GM18873 (cell line): ENCODE measurements around the gene GMPR2.

Experiments
- ATAC-seq: cut with Tn5 transposase; IDR thresholded peaks from one replicate; pipeline ENCODE4 v1.9.1; 2021; ENCODE audit warnings: mild to moderate bottlenecking, moderate library complexity, moderate number of reproducible peaks; ENCODE audit not compliant: unreplicated experiment, low FRiP score

GMPR2 gene

DNA sequence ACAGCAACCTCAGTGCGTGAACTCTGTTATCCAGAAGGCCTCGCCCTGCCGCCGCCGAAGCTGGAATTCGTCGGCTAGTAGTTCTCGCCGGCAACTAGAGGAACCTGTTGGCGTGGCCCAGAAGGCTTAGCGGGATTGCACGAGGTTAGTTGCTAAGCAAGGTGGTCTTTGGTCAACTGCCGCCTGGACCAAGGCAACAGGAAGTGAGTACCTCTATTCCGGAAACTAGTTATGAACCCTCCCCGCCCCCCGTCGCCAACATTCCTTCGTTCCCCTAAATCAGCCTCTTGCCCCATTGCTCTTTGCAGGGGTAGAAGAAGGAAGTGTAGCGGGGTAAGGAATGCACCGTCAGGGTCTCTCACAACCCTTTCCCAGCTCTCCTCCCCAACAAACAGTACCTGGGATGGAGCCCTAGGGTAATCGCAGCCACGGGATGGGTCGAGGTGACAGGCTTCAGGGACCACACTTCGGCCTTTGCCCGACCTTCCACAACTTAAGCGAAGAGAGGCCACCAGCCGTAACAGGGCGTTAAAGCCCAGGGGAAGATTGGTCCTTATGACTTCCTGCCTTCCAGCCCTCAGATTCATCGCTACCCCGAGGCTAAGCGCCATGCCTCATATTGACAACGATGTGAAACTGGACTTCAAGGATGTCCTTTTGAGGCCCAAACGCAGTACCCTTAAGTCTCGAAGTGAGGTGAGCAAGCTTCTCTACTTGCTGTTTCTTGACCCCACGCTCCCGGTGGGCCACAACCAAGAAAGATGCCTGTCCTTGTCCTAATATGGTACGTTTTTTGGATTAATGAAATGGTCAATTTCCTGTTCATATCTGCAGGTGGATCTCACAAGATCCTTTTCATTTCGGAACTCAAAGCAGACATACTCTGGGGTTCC, at the start of gene GMPR2:
Gene GMPR2, plus strand, starts transcription at position 285 of the 893 bp plus-strand sequence. Its CDS starts 325 bp downstream, at position 610.
- ATAC-seq = peak; percentile 45

DNA sequence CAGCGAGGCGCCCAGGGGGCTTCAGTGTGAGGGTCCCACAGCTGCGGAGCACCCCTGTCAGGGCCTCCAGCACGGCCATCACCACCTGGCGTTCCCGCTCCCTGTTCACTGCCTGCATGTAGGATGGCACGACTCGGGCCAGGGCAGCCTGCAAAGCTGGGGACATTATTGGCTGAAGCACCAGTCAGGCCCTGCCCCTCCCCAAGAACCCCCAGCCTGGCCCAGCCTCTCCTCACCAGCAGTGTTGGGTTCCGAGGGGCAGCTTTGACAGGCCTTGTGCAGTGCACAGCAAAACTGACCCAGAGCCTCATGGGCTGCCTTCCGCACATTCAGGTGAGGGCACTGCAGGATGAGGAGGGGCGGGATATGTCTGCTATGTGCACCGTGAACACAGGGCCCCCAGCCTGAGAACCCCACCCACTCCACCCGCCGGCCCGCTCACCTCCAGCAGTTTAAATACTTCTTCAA, 49.7 kb upstream of the GMPR2 start:
- no peak for ATAC-seq

DNA sequence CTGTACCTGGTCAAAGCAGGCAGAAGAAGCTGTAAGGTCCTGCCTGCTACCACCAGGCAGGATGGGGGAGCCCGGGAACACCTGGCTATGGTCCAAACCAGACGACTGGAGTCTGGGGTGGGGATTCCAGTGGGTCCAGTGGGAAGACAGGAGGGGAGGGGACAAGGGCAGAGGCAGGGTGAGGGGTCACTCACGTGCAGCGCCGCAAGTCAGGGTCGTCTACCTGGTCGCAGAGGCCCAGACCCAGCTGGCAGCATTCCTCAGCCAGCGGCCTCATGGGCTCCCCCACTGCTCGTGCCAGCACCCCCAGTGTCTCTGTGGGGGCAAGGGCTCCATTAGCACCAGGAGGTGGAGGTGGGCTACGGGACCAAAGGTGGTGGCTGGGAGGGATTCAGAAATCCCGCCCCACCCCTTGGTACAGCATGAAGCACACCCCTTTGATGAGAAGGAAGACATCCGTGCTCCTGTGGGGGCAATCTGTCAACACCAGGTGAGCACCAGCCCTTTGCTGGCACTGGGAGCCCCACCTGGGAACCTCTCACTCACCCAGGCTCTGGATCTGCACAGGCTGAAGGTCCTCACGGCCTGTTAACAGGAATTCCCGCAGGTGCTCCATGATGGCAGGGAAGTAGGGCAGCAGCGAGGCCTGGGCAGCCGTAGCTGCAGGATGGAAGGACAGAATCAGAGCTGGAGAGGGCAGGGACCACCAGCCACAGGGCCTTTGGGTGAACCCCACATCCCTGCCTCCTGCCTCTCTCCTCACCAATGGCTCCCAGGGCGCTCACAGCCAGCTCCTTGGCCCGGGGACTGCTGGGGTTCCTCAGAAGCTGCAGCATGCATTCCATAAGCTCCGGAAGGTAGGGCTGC, 48.4 kb upstream of the GMPR2 start:
- ATAC-seq = no peak

DNA sequence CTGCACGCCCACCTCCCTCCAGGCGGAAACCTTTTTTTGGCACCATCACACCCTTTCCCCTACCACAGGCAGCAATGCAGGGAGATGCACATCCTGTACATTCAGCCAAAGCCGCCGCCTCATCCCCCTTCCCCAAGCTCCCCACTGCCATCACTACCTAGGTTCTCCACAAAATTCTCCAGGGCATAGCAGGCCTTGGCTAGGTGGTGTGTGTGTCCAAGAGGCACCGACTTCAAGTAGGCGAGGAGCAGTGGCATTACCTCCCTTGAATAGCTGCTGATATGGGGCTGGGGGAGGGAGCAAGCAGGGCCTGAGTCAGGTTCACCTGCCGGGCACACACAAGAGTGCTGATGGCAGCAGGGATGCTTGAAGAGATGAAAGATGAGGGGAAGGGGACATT, 47.7 kb upstream of the GMPR2 start:
- ATAC-seq = no peak

DNA sequence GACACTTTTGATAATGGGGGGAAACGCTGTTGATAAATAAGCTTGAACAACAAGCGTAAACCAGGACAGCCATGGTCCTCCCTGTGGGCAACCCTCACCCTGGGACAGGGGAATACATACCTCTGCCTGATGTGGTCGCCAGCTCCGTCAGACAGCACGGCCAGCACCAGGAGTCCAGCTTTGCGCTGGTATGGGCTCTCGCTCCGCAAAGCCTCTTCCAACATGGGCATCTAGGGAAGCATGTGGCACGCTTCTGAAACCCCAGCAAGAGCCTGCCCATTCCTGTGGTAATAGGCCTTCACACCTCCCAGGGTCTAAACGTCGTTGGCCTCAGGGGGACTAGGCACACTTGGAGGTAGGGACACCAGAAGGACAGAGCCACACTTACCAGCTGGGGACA, 47.0 kb upstream of the GMPR2 start:
- no peak for ATAC-seq

DNA sequence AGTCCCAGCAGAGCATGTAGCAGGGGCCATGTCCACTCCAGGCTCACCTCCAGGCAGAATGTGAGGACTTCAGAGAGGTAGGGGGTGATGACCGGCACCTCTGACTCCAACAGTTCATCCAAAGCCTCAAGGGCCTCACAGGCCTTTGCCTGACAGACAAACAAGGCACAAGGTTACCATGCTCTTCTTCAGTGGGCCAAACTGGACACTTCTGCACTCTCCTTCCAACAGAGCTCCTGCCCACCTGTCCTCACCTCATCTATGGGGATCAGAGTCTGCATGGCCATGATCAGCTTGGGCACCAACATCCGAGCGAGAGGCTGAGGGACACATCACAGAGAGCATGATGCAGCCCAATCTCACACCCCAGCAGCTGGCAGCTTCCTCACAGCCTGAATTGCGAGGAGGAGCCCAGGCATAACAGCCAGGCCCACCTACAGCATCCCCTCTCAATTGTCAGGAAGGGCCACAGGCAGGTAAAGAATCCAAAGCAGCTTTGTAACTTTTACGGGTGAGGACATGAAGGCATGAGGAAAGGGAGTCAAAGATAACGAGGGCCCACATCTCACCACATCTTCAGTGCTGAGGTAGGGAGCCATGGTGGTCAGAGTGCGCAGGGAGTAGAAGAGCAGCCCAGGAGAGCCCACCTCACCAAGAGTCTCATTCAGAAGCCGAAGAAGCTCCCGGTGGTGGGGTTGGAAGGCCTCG, 45.7 kb upstream of the GMPR2 start:
- ATAC-seq = no peak

DNA sequence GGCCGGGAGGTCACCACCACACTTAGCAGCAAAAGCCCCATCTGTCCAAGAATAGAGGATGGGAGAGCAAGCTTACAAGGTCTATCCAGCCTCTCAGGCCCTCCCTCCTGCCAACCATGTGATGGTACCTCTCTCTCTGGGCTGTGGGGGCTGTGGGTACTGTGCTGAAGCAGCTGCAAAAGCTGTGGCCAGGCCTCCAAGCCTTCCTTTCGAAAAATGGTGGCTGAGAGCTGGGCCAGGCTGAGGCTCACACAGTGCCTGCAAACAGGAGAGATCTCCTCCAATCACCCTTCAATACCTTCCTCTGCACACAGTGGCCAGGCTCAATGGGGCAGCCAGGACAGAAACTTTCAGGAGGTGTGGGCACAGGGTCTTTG, 45.2 kb upstream of the GMPR2 start:
- no peak for ATAC-seq

DNA sequence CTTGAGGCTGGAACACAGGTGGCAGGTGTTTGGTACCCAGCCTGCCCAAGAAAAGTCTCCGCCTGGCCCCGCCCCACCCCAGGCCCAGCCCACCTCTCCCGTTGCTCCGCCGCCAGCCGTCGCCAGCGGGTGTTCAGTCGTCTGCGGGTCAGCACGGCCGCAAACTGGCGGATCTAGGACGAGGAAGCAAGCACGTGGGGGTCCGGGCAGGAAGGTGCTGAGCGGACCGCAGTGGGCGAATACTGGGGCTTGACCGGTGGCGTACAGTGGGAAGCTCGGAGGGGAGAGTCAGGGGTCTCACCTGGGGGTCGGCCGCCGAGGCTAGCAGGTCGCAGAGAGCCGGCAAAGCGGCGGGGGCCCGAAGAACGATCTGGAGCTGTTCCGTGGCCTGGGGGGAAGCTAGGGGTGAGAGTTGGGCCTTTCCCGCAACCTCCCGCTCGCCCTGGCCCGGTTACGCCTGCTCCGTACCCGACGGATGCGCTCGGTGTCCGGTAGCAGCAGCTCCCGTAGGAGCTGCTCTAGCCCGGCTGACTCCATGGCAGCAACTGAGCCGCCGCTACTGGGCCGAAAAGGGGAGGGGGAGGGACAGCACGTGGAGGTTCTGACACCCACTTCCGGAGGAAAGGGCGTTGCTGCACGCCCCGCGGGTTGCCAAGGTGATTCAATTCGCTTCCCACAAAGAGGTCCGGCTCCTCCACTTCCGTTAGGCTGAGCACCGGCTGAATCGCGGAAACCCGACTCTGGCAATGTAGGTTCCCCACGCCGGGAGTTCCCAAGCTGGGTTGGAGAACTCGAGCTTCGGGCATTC, 44.3 kb upstream of the GMPR2 start, which contains the start of gene IPO4:
Gene IPO4, minus strand, starts transcription at position 566 of the 808 bp plus-strand sequence. Its CDS starts 29 bp downstream, at position 537.
- peak; percentile 82 for ATAC-seq

DNA sequence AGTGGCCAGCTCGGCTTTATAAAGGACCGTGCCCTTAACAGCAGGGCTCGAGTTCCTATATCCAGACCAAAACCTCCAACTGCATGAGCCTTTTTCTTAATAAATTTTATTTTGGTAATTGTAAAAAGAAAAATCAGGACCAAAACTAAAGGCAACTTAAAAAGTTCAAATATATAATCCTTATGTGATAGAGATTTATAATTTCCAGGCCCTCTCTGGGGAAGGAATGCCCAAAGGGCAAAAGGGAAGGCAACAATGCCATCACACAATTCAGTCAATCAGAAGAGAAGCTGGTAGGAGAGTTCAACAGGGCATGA, 43.7 kb upstream of the GMPR2 start:
- no peak for ATAC-seq

DNA sequence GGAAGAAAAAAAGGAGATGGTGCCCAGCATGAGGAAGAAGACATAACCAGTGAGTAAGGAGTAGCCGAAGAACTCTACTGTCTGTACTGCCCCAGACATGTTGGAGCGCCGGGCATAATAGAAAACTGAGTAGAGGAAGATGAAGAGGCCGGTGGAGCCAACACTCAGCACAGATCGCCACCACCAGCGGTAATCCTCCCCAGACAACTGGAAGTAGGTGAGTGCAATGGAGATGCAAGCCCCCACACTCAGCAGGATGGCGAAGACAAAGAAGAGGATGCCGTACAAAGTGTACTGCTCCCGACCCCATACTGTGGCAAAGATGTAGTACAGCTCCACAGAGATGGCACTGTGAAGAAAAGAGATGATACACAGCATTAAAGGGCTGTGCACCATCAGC, 43.3 kb upstream of the GMPR2 start:
- no peak for ATAC-seq

DNA sequence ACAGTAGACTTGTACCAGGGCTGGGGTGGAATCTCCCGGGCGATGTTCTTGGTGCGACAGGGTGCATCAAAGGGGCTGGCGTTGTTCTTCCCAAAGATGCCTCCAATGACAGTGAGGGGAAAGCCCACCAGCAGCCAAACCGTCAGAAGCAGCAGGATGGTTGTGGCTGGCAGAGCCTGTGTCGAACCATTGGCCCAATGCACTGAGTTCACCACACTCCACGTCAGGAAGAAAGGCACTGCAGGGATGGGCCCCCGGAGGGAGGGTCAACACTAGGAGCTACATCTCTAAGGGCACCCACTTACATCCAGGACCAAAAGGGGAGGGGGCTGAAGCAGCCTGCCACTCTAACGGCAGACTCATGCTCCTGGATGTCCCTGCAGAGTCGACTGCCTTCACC, 42.3 kb upstream of the GMPR2 start:
- ATAC-seq = no peak

DNA sequence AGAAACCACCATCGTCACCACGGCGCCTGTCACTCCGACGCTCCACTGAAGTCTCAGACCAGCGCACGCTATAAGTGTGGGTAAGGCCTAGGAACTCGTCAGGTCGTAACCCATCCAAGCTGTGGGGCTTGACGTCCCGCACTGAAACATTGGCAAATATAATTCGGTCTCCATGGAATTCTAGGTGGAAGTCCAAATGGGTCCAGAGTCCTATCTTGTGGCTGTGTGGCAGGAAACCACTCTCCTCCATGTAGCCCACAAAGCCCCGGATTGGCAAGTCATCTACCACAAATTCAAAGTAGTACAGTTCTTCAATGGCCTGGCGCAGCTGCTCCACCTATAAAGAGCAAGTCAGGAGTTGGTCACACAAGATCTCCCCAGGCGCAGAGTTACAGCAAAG, 39.8 kb upstream of the GMPR2 start:
- ATAC-seq = no peak

DNA sequence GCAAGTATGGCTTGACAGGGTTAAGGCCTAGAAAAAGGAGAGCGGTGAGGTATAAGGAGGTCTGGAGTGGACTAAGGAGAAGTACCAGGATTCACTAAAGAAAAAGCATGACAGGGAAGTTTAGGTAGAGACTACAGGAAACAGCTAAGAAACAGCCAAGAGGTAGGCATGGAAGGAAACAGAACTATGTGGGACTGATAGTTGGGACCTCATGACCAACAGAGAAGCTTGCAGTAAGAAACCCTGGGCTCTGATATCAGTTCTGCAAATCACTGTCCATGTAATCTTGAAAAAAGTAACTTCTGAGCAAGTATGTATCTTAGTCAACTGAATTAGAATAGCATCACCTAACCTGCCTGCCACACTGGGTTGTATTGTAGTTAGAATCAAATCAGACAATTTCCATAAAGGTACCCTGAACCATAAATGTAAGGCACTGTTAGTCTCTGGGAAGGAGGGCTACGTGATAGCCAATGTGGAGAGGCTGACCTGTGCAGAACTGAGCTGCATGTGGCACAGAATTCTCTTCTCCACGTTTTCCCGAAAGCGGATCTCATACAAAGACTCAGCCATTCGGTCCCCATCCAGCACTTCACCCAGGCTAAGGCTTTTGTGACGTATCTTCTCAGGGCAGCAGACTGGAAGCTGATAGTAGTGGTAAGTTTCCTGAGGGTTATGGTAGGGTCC, 38.4 kb upstream of the GMPR2 start:
- no peak for ATAC-seq

DNA sequence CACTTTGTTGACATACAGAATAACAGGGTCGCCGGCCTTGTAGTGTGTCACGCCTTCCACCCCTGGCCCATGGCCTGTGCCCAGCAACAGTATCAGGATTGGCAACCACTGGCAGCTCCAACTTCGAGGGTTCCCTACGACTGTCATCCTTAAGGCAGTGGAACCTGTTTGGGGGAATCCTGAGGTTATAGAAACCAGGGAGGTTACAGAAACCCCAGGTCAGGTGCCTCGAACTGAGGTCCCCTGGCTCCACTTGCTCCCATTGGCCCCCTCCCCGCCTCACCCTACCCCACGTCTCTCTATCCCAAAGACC, 37.9 kb upstream of the GMPR2 start:
- ATAC-seq = no peak

DNA sequence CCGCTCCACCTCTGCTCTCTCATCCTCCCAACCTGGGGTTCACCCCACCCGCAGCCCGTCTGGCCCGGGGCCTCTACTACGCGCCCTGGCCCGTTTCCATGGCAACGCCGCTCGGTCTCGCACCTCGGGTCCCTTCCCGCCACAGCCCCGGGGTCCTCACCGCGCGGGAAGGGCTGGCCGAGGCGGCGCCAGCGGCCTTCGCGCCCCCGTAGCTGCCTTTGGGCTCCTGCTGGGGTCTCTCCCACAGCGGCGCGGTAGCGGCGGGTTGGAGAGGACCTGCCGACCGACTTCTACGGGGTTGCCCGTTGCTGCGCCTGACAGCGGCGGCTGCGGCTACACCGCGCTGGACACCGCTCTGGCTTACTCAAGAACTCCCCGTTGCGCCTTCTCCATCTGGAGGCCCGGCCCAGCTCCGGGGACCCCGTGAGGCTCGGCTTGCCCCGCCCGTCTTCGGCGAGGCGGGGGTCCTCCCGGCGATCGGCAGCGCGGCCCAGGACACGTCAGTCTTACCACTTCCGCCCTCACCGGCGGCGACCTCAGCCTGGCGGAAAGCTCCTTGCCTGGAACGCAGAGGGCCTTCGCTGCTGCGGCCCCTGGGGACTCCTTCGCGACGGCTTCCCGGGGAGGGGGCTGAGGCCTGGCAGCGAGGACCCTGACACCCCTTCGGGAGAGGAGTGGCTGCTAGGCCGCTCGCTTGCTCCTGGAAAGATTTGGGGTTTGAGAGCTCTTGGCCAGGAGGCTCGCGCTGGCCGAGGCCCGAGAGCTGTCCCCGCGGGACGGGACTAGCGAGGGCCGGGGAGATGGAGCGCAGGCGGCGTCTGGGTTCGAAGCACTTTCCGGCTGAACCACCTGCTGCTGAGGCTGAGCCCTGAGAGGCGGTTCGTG, 37.3 kb upstream of the GMPR2 start, which contains the start of gene TM9SF1:
Gene TM9SF1, minus strand, starts transcription at position 256 of the 885 bp plus-strand sequence. CDS start 422 bp downstream, outside the sequence.
- ATAC-seq = peak; percentile 86

DNA sequence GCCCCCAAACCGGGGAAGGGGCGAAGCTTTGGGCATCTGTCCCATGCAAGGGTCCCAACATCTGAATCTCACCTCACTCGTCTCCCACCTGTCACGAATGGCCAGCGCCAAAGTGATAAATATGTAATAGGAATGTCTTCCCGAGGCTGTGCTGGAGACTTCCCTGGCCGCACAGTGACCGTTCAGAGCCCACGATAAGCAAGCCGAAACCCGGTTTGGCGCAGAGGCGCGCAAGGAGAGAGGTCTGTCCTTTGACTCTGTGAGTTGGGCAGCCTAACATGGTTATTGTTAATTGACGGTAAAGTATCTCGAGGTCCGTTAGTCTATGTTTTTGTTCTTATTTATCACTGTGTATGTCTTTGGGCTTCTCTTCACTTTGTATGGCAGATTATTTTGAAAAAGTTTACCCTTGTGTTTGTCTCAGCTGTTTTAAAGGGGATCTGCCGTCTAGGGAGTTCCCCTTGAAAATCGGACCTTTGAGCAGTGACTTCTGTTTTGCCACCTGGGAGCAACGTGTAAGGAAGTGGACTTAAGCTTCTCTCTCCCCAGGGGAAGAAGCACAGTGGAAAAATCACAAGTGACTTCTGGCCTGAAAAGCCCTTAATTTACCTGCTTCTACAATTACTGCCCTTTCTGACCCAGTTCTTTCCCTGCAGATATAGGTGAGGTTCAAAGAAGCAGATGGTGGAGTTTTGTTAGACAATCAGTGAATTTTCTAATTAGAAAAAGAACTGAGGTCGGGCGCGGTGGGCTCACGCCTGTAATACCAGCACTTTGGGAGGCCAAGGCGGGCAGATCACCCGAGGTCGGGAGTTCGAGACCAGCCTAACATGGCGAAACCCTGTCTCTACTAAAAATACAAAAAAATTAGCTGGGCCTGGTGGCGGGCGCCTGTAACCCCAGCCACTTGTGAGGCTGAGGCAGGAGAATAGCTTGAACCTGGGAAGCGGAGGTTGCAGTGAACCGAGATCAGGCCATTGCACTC, 36.4 kb upstream of the GMPR2 start:
- no peak for ATAC-seq

DNA sequence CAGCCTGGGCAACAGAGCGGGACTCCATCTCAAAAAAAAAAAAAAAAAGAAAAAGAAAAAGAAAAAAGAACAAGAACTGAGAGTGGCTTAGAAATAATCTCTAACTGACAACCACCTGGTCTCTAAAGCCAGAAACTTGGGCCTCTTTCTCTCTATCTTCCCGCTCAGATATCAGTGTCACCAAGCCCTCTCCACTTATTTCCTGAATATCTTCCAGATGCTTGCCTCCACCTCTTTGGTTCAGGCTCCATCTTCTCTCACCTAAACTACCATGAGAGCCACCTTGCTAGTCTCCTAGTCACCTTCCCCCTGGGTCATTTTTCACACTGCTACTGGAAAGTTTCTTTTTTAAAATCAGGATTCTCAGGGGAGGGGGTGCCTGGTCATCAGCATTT, 35.7 kb upstream of the GMPR2 start:
- ATAC-seq = no peak
